Gastrocnemius medialis (tissue), 4 donors: ENCODE data around the gene KIF1A. TPM values are rescaled to one million over a fixed set of nuclear protein-coding genes. Genes with fewer than 3 reads are reported as not detected.

ENCODE experiments used
- ATAC-seq, 2 donors: fragments of 150-250 bp; one replicate each; pipeline ENCODE4 v1.9.1; 2016
- DNase-seq, 2 donors: peaks; one replicate each; pipeline ENCODE4 v3.0.0-alpha.2; 2019
- H3K27ac ChIP-seq, 4 donors: fragments of 200-600 bp; sonication (generic); 1 replicate in 1 of 4; 2 replicates in 3 of 4; pipeline ENCODE4 v1.5.1; 2016 to 2018; ENCODE audit warnings: mild to moderate bottlenecking in 2 of 4, moderate library complexity in 1 of 4
- H3K27me3 ChIP-seq, 3 donors: fragments of 200-600 bp; sonication (generic) in 2 of 3; 1 replicate in 1 of 3; 2 replicates in 2 of 3; pipeline versions ENCODE4 v1.5.1 to v1.6.0; 2016 to 2019; ENCODE audit warnings: mild to moderate bottlenecking in 1 of 3, moderate library complexity in 1 of 3
- H3K36me3 ChIP-seq, 2 donors: fragments of 200-600 bp; sonication (generic) in 1 of 2; one replicate each; pipeline ENCODE4 v1.5.1; 2017 to 2018
- H3K4me1 ChIP-seq, 2 donors: fragments of 200-600 bp; sonication (generic) in 1 of 2; one replicate each; pipeline ENCODE4 v1.5.1; 2016 to 2017; ENCODE audit warnings: mild to moderate bottlenecking in 2 of 2
- H3K4me3 ChIP-seq, 4 donors: fragments of 200-600 bp; sonication (generic) in 3 of 4; 1 replicate in 1 of 4; 2 replicates in 3 of 4; pipeline ENCODE4 v1.5.1; 2016 to 2019; ENCODE audit warnings: mild to moderate bottlenecking in 2 of 4
- H3K9me3 ChIP-seq, 3 donors: fragments of 200-600 bp; sonication (generic) in 2 of 3; 1 replicate in 1 of 3; 2 replicates in 2 of 3; pipeline ENCODE4 v1.5.1; 2016 to 2019
- POLR2A ChIP-seq, 2 donors: fragments of 450-650 bp; IDR thresholded peaks; one replicate each; pipeline ENCODE4 v1.6.1; 2017; ENCODE audit warnings: antibody characterized with exemption in 2 of 2, mild to moderate bottlenecking in 2 of 2, moderate library complexity in 2 of 2
- in situ Hi-C, 4 donors: fragments of 200-750 bp; cut with MboI; loops; one replicate each; pipeline versions ENCODE4 v1.15.0 to v1.8.0; 2017; ENCODE audit warnings: low sequenced_read_pairs in 4 of 4
- intact Hi-C: fragments of 100-400 bp; cut with DNase I; formaldehyde crosslinking; loops from one replicate; pipeline ENCODE4 v1.15.1; 2023; ENCODE audit warnings: low total_unique reads
- total RNA-seq, 4 donors: library from RNA; depleted of rRNA; stranded (reverse); fragments of >200 nt; gene quantifications; one replicate each; pipeline versions ENCODE4 v1.1.0 to v1.2.3, GENCODE V29; 2016
- TF ChIP-seq, protein P1 (sequence below), 5 experiments: fragments of 450-650 bp in 3 of 5; fragments of 200-600 bp in 2 of 5; sonication (generic) in 2 of 5; IDR thresholded peaks in 4 of 5; conservative IDR thresholded peaks in 1 of 5; 1 replicate in 4 of 5; 2 replicates in 1 of 5; pipeline ENCODE4 v1.5.1; 2016 to 2019; ENCODE audit warnings: antibody characterized with exemption in 5 of 5, mild to moderate bottlenecking in 3 of 5, moderate library complexity in 3 of 5

KIF1A gene
- total RNA-seq, 4 donors from 2014 or later, result 0.05 to 0.33 (median 0.09) TPM; not detected in 1

DNA sequence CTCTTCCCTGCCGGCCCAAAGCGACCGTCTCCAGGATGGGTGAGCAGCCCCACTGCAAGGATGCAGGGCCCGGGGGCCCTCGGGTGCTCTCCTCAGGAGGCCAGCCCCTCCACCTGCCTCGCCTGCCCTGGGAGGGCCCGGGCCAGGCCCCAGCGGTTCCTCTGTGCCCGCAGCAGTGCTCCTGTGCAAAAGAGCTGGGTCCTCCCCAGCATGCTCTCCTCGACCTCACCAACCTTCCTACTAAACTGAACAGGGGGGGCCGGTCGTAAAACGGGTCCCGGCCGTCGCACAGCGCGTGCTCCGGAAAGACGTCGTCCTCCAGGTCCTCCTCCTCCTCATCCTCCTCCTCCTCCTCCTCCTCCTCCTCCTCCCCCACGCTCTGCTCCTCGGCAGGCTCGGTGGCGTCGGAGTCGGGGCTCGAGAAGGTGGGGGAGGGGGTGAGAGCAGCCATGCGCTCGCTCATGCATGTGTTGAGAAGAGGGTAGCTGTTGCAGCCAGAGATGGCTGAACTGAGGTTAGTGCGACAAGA lies 62.9 kb downstream of the KIF1A start:
- no peak for TF ChIP-seq POLR2A (IDR thresholded peaks at IDR 0.05)
- TF ChIP-seq, protein P1, sequence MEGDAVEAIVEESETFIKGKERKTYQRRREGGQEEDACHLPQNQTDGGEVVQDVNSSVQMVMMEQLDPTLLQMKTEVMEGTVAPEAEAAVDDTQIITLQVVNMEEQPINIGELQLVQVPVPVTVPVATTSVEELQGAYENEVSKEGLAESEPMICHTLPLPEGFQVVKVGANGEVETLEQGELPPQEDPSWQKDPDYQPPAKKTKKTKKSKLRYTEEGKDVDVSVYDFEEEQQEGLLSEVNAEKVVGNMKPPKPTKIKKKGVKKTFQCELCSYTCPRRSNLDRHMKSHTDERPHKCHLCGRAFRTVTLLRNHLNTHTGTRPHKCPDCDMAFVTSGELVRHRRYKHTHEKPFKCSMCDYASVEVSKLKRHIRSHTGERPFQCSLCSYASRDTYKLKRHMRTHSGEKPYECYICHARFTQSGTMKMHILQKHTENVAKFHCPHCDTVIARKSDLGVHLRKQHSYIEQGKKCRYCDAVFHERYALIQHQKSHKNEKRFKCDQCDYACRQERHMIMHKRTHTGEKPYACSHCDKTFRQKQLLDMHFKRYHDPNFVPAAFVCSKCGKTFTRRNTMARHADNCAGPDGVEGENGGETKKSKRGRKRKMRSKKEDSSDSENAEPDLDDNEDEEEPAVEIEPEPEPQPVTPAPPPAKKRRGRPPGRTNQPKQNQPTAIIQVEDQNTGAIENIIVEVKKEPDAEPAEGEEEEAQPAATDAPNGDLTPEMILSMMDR (IDR thresholded peaks at IDR 0.05 in 4 of 5, conservative IDR thresholded peaks at IDR 0.05 in 1 of 5), result no peak
- H3K27me3 ChIP-seq, result no peaks in the 10 kb centered on the region
- H3K9me3 ChIP-seq, result no peaks in the 10 kb centered on the region
- H3K4me3 ChIP-seq, result no peak overlapping the region
- intact Hi-C loops (no loop called here), in situ Hi-C loops (no loop called here)
- no peak for DNase-seq
- H3K27ac ChIP-seq, result no peak overlapping the region
- no peak for ATAC-seq
- H3K36me3 ChIP-seq, result no peaks in the 10 kb centered on the region
- H3K4me1 ChIP-seq, result no peaks in the 10 kb centered on the region

DNA sequence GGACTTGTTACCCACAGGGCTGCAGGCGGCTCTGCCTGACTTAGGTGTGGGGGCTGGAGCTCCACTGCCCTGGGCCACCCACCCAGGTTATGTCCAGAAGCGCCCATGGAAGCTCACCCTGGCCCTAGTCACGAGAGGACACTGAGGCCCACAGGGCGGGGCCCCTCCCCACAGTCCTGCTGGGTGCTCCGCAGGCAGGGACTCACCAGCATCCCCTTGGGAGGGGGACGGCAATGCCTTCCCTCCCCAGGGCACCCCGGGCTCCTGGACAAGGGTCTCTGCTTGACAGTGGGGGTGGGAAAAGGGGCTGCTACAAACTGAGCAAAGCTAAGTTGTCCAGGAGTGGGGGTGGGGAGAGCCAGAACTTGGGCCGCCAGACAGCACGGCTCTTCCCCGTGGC lies 67.8 kb downstream of the KIF1A start:
- H3K36me3 ChIP-seq, result no peaks in the 10 kb centered on the region
- H3K4me1 ChIP-seq, result no peaks in the 10 kb centered on the region
- TF ChIP-seq POLR2A (IDR thresholded peaks at IDR 0.05), result no peak
- TF ChIP-seq, protein P1 (IDR thresholded peaks at IDR 0.05 in 4 of 5, conservative IDR thresholded peaks at IDR 0.05 in 1 of 5), result no peak
- ATAC-seq, result no peak
- in situ Hi-C loops, result no loop called here
- intact Hi-C loops, result no loop called here
- DNase-seq, result no peak
- H3K4me3 ChIP-seq, result no peak overlapping the region
- no peaks in the 10 kb centered on the region for H3K9me3 ChIP-seq
- H3K27ac ChIP-seq, result no peak overlapping the region
- H3K27me3 ChIP-seq, result no peaks in the 10 kb centered on the region

DNA sequence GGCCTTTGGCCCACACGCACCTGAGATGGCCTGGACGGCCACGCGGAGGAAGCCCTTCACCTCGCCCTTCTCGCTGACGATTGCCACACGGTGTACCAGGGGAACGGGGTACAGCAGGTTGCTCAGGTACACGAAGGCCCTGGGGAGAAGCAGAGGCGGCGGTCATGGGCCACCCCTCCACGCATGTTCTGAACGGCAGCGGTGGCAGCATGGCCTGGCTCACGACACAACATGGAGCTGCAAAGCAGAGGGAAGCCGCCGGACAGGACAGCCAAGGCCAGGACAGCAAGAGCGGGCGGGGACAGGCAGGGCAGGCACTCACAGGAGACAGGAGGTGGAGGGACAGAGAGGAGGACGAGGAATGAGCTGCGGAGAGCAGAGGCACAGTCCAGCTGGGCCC lies 69.6 kb downstream of the KIF1A start:
- Histone ChIP-seq H3K4me1 (no peaks in the 10 kb centered on the region), H3K27ac (no peak overlapping the region)

DNA sequence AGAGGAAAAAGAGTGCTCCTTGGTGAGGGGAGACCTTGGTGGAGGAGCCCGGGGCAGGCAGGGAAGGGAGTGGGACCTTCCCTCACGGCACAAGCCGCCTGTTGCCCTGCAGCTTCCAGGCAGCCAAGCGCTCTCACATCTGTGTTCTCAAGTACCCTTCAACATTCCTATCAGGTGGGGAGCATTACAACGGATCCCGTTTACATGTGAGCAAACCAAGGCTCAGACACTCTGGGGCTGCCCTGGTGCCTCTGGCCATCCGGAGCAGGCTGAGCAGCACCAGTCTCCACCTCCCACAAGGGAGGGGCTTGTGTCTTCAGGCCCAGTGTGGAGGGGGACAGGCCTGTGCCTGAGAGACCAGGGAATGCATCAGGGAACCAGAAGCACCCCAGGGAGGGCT lies 70.5 kb downstream of the KIF1A start:
- Histone ChIP-seq H3K36me3 (no peaks in the 10 kb centered on the region), H3K4me1 (no peaks in the 10 kb centered on the region), H3K27ac (no peak overlapping the region), H3K27me3 (no peaks in the 10 kb centered on the region), H3K9me3 (no peaks in the 10 kb centered on the region), H3K4me3 (no peak overlapping the region)
- intact Hi-C loops (no loop called here), in situ Hi-C loops (no loop called here)
- no peak for DNase-seq
- ATAC-seq, result no peak
- TF ChIP-seq, protein P1 (IDR thresholded peaks at IDR 0.05 in 4 of 5, conservative IDR thresholded peaks at IDR 0.05 in 1 of 5), result no peak

More for the DNA sequence above, 69.6 kb downstream of the KIF1A start:
- no peak for DNase-seq
- no peak for ATAC-seq
- no peaks in the 10 kb centered on the region for H3K9me3 ChIP-seq
- in situ Hi-C loops (no loop called here), intact Hi-C loops (no loop called here)
- no peak overlapping the region for H3K4me3 ChIP-seq
- no peak for TF ChIP-seq POLR2A (IDR thresholded peaks at IDR 0.05)
- TF ChIP-seq, protein P1 (IDR thresholded peaks at IDR 0.05 in 4 of 5, conservative IDR thresholded peaks at IDR 0.05 in 1 of 5), result no peak
- no peaks in the 10 kb centered on the region for H3K27me3 ChIP-seq
- H3K36me3 ChIP-seq, result no peaks in the 10 kb centered on the region

DNA sequence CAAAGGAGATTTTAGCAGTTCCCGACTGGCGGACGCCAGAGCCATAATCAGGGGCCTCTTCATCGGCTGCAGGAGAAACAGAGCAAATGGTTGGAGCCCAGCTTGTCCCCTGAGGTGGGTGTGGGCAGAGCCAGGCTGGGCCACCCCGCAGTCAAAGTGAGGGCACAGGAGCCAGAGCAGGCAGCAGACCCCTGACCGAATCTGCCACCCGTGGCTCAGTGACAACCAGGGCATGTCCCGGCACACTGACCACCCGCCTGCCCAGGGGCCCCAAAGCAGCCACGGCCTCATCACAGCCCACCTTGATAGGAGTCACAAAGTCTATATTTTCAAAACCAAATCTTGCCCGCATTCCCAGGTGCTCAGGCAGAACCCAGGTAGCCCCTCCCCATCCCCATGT lies 72.8 kb downstream of the KIF1A start:
- H3K9me3 ChIP-seq, result no peaks in the 10 kb centered on the region
- H3K27ac ChIP-seq, result no peak overlapping the region
- intact Hi-C loops, result no loop called here
- no peak for TF ChIP-seq POLR2A (IDR thresholded peaks at IDR 0.05)
- TF ChIP-seq, protein P1 (IDR thresholded peaks at IDR 0.05 in 4 of 5, conservative IDR thresholded peaks at IDR 0.05 in 1 of 5), result no peak
- H3K4me3 ChIP-seq, result no peak overlapping the region
- DNase-seq, result no peak
- ATAC-seq, result no peak
- H3K4me1 ChIP-seq, result no peaks in the 10 kb centered on the region
- in situ Hi-C loops, result no loop called here
- H3K27me3 ChIP-seq, result no peaks in the 10 kb centered on the region
- H3K36me3 ChIP-seq, result no peaks in the 10 kb centered on the region
